Stimulated activated naive B cell treated with anti-CD40 and anti-IgM and Interleukin-4, amounts not matched to agents 10 μg/mL and 1 μg/mL and 100 μg/mL, for 72 hours (primary cell): ENCODE results near the gene TLR8.

ENCODE experiments used
- ATAC-seq, 2 donors: fragments of 150-1000 bp; cut with Tn5 transposase; replicated peaks; 2 replicates each; pipeline ENCODE4 v1.10.0; 2021; ENCODE audit warnings: moderate library complexity in 1 of 2
- DNase-seq: peaks from one replicate; pipeline ENCODE4 v3.0.0; 2021
- H3K27ac Mint-ChIP-seq: one replicate; pipeline ENCODE4 v1.8.0; 2022; ENCODE audit warnings: mild to moderate bottlenecking, mixed read lengths
- H3K27me3 Mint-ChIP-seq, 2 donors: one replicate each; pipeline ENCODE4 v1.8.0; 2022; ENCODE audit warnings: mixed read lengths in 2 of 2
- H3K36me3 Mint-ChIP-seq, 2 donors: one replicate each; pipeline ENCODE4 v1.8.0; 2022; ENCODE audit warnings: mixed read lengths in 2 of 2, mild to moderate bottlenecking in 1 of 2
- H3K4me1 Mint-ChIP-seq, 2 donors: one replicate each; pipeline ENCODE4 v1.8.0; 2022; ENCODE audit warnings: mixed read lengths in 2 of 2, mild to moderate bottlenecking in 1 of 2
- H3K4me3 Mint-ChIP-seq, 2 donors: one replicate each; pipeline ENCODE4 v1.8.0; 2022; ENCODE audit warnings: mild to moderate bottlenecking in 2 of 2, mixed read lengths in 2 of 2, moderate library complexity in 1 of 2
- H3K9me3 Mint-ChIP-seq, 2 donors: one replicate each; pipeline ENCODE4 v1.8.0; 2022; ENCODE audit warnings: mixed read lengths in 2 of 2, mild to moderate bottlenecking in 1 of 2

The TLR8 gene

DNA sequence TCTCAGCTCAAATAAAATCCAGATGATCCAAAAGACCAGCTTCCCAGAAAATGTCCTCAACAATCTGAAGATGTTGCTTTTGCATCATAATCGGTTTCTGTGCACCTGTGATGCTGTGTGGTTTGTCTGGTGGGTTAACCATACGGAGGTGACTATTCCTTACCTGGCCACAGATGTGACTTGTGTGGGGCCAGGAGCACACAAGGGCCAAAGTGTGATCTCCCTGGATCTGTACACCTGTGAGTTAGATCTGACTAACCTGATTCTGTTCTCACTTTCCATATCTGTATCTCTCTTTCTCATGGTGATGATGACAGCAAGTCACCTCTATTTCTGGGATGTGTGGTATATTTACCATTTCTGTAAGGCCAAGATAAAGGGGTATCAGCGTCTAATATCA lies 18.7 kb upstream of the TLR8 start:
- Mint-ChIP-seq H3K4me1 (peaks cover 16 to 37% of the 10 kb centered on the region in 2 donors), H3K9me3 (no peaks in the 10 kb centered on the region), H3K27ac (no peak overlapping the region), H3K4me3 (no peak overlapping the region), H3K36me3 (peaks cover 7 to 17% of the 10 kb centered on the region in 2 donors), H3K27me3 (peaks cover 0 to 6% of the 10 kb centered on the region in 2 donors)
- DNase-seq, result no peak
- no peak for ATAC-seq

DNA sequence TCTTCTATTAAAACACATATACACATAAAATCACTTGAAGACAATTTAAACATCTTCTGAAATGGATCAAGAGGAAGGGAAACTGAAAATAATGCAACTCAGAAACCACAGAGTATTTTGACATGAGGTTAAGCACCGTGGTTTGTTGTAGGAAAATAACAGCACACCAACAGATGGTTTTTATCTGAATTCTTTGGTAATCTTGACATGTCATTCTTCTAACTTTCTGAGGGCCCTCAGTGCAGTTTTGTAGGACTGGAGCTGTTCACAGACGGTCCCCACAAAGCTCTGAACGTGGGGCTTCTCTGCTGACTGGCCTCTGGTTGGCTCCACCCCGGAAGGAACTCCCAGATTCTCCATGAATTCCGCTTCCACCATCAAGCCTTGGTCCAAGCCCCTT lies 16.0 kb upstream of the TLR8 start:
- ATAC-seq, result peak; percentile 68 to 74
- no peak for DNase-seq
- no peaks in the 10 kb centered on the region for H3K27me3 Mint-ChIP-seq
- H3K9me3 Mint-ChIP-seq, result no peaks in the 10 kb centered on the region
- peaks cover 20 to 47% of the 10 kb centered on the region in 2 donors for H3K4me1 Mint-ChIP-seq
- H3K27ac Mint-ChIP-seq, result peak overlapping the region; percentile 89
- peaks cover 7 to 10% of the 10 kb centered on the region in 2 donors for H3K36me3 Mint-ChIP-seq
- peak overlapping the region; percentile 21 to 50 for H3K4me3 Mint-ChIP-seq

DNA sequence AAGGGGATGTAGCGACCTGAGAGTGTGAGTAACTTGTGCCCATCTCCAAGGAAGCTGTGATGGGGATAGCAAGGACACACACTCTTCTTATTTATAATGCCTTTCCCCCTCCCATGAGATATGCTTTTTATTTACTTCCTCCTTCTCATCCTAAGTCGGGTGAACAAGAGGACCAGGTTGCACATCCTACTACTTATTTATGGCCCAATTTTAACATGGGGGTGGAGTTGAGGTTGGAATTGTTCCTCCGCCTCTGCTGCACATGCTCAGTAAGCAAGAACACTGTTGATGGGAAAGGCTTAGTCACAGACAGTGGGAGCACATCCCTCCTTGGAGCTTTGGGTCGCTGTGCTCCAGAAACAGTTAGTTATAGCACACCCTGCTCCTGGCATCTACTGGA lies 15.2 kb upstream of the TLR8 start:
- H3K27me3 Mint-ChIP-seq, result no peaks in the 10 kb centered on the region
- H3K27ac Mint-ChIP-seq, result peak overlapping the region; percentile 89
- peaks cover 4 to 5% of the 10 kb centered on the region in 2 donors for H3K36me3 Mint-ChIP-seq
- ATAC-seq (no peak), DNase-seq (no peak)
- no peak overlapping the region for H3K4me3 Mint-ChIP-seq
- no peaks in the 10 kb centered on the region for H3K9me3 Mint-ChIP-seq
- peaks cover 20 to 47% of the 10 kb centered on the region in 2 donors for H3K4me1 Mint-ChIP-seq

DNA sequence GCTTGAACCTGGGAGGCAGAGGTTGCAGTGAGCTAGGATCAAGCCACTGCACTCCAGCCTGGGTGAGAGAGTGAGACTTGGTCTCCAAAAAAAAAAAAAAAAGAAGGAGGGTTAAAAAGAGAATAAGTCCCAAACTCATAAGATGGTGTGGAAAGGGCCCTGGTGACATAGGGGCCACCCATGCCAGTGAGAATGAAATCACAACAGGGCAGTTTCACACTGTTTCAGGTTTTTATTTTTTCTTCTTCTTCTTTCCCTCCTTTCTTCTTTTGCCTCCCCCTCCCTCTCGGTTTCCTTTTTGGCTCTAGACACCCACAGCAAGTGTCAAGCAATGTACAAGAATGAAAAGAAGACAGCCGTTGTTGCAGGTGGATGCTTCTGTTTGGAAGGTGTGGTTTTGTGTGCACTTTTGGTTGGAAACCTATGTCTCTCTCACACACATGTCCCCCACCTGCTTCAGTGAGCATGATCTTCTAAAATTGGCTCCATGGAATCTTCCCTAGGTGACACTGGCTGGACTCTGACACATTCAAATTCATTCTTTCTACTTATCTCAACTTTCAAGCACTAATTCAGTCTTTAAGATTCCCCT lies 14.4 kb upstream of the TLR8 start:
- Mint-ChIP-seq H3K27ac (peak overlapping the region; percentile 66), H3K36me3 (no peaks in the 10 kb centered on the region), H3K4me1 (peaks cover 20 to 47% of the 10 kb centered on the region in 2 donors), H3K4me3 (peak overlapping the region; percentile 14 to 33), H3K27me3 (peaks cover 0 to 5% of the 10 kb centered on the region in 2 donors), H3K9me3 (no peaks in the 10 kb centered on the region)
- ATAC-seq, result peak; percentile 55 to 67
- no peak for DNase-seq

DNA sequence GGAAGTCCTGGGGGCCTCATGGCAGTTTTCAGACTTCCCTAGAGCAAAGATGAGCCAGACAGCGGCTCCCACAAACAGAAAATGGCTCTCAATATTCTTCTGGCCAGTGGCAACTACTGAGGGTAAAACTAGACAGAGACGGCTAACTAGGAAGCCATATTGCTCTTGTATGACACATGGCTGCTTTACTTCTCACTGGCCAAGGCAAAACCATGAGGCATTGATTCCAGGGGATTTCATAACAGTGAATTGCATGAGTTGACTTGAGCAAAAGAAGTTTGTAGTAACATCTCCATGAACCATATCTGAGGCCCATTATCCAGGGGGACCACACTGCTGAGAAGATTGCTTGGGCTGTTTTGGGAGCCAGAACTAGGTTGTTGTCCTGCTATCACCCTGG lies 13.7 kb upstream of the TLR8 start:
- DNase-seq (no peak), ATAC-seq (no peak)
- peaks cover 20 to 47% of the 10 kb centered on the region in 2 donors for H3K4me1 Mint-ChIP-seq
- H3K27ac Mint-ChIP-seq, result peak overlapping the region; percentile 20
- peaks cover 0 to 6% of the 10 kb centered on the region in 2 donors for H3K27me3 Mint-ChIP-seq
- no peak overlapping the region for H3K4me3 Mint-ChIP-seq
- H3K36me3 Mint-ChIP-seq, result no peaks in the 10 kb centered on the region
- no peaks in the 10 kb centered on the region for H3K9me3 Mint-ChIP-seq

DNA sequence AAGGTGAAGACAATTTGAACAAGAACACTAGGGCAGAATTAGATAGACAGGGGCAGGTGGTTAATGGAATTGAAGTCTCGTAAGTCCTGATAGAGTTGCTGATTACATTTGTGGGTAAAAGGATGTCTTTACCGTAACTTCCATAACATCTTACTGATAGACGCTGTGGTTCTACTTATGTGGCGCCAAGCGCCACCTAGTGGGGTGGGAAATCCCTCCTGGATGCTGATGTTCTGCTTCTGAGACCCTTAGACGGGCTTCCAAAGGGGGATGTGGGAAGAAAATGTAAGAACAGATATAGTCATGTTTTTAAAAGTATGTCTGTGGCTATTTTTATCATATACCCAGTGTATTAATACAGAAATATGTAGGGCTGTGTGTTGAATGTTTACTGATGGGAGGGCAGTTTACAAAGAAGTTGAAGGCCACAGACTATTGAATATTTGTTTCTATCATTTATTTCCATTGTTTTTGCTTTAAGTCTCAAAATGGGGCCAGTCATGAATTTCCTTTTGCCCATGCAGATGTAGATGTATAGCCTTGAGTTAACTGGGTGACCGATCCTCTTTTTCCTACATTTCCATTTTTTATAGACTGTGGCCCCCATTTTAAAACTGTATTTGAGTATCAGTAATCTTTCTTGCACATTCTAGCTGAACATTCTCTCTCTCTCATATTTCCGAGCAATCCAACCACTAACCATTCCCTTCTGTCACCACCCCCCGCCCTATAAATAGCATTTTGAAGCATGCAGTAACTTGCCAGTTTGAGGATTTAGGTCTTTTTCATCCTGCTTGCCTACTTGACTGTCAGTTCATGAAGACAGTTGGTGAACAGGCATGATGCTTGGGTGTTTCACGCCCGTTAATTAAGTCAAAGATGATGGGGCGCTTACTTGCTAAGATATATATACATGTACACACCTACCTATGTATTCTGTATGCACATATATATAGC lies 12.1 kb upstream of the TLR8 start:
- peaks cover 0 to 13% of the 10 kb centered on the region in 2 donors for H3K27me3 Mint-ChIP-seq
- H3K27ac Mint-ChIP-seq, result no peak overlapping the region
- DNase-seq, result peak; percentile 11
- peaks cover 20 to 47% of the 10 kb centered on the region in 2 donors for H3K4me1 Mint-ChIP-seq
- no peaks in the 10 kb centered on the region for H3K9me3 Mint-ChIP-seq
- no peak overlapping the region for H3K4me3 Mint-ChIP-seq
- ATAC-seq, result peak; percentile 45
- no peaks in the 10 kb centered on the region for H3K36me3 Mint-ChIP-seq

DNA sequence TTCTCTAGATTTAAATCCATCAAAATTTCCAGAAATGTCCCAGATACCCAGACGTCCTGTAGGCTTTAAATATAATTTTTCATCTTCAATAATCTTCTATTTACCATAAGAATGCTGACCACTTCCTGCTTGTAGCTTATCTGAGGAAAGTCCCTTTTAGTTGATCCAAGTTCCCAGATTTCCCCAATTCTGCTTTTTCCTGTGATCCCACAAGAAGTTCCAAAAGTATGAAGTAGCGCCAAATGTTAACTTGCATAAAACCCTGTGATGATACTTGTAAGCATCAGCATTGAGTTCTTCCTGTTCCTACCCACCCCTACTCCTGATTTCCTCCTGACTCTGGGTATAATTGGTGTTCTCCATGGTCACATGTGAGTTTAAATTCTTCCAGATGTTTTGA lies 10.6 kb upstream of the TLR8 start:
- Mint-ChIP-seq H3K27me3 (peaks cover 0 to 23% of the 10 kb centered on the region in 2 donors), H3K4me3 (no peak overlapping the region), H3K27ac (no peak overlapping the region), H3K4me1 (peaks cover 18 to 35% of the 10 kb centered on the region in 2 donors), H3K9me3 (no peaks in the 10 kb centered on the region), H3K36me3 (no peaks in the 10 kb centered on the region)
- ATAC-seq, result no peak
- no peak for DNase-seq

DNA sequence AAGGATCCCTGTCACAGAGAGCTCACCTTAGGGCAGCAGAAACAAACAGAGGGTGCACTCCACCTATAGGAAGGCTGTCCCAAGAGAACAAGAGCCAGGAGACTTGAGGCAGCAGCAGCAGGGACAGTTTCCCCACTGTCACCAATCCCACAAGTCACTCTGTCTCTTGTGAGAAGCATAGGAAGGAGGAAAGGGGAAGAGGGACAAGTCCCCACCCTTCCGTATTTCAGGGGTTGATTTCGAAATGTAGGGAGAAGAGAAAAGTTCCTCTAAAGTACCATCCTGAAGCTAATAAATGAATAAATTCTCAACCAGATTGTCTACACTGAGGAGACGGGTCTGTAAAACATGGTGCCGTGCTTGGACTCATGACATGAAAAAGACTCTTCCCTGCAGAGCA lies 9.5 kb upstream of the TLR8 start:
- Mint-ChIP-seq H3K36me3 (no peaks in the 10 kb centered on the region), H3K4me1 (peaks cover 14 to 33% of the 10 kb centered on the region in 2 donors), H3K9me3 (no peaks in the 10 kb centered on the region), H3K27ac (no peak overlapping the region), H3K4me3 (no peak overlapping the region), H3K27me3 (peaks cover 0 to 28% of the 10 kb centered on the region in 2 donors)
- no peak for DNase-seq
- ATAC-seq, result no peak

DNA sequence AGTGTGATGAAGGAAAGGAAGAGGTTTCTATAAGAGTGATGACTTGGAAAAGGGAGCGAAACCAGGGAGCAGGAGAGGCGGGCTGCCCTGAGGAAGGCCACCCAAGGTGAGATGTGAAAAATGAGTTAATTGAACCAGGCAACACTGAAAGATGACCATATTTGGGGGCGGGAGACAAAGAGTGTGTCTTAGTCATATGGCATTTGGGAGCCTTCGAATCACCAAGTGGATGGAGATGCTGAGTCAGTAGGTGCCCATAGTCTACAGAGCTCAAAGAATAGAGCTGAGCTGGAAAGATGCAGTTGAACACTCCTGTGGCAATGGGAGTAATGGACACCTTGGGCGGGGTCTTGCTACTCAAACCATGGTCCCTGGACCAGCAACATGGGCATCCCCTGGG lies 8.3 kb upstream of the TLR8 start:
- peaks cover 12 to 23% of the 10 kb centered on the region in 2 donors for H3K4me1 Mint-ChIP-seq
- no peaks in the 10 kb centered on the region for H3K9me3 Mint-ChIP-seq
- DNase-seq (no peak), ATAC-seq (no peak)
- peaks cover 0 to 37% of the 10 kb centered on the region in 2 donors for H3K27me3 Mint-ChIP-seq
- H3K4me3 Mint-ChIP-seq, result no peak overlapping the region
- H3K27ac Mint-ChIP-seq, result no peak overlapping the region
- no peaks in the 10 kb centered on the region for H3K36me3 Mint-ChIP-seq

DNA sequence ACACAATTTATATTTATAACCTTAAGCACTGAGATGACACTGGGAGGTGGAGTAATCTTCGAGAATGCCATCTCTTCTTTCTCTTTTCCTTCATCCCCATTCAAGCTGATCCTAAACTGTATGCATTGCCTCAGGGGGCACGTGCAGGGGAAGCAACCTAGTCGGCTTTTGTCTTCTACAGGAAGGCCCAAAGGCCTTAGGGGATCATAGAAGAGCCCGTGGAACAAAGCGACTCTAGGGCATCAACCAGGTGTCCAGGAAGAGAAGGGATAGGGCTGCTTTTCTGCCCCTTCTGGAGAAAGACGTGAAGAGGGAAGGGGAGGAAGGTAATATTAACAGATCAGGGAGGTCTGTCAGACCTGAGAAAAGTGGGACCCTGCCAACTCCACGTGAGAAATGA lies 6.9 kb upstream of the TLR8 start:
- Mint-ChIP-seq H3K36me3 (no peaks in the 10 kb centered on the region), H3K27ac (no peak overlapping the region), H3K27me3 (peaks cover 0 to 42% of the 10 kb centered on the region in 2 donors), H3K4me3 (no peak overlapping the region), H3K4me1 (peaks cover 9 to 10% of the 10 kb centered on the region in 2 donors), H3K9me3 (no peaks in the 10 kb centered on the region)
- ATAC-seq, result no peak
- DNase-seq, result no peak

DNA sequence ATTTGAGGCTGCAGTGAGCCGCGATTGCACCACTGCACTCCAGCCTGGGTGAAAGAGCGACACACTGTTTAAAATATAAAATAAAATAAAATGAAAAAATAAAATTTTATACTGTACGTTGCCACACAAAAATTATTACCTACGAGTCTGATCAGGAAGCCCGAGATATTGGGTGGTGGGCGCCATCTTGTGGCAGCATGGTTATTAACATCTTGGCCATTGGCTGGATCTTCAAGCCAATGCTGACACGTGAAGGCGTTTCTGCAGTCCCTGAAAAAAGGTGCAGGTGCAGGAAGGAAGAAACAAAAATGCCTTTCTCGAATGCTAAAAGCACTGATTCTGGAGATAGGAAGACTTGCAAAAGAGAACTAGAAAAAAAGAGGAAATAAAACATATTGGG lies 4.9 kb upstream of the TLR8 start:
- DNase-seq, result peak; percentile 42
- Mint-ChIP-seq H3K4me1 (peaks cover 8 to 9% of the 10 kb centered on the region in 2 donors), H3K9me3 (no peaks in the 10 kb centered on the region), H3K27ac (no peak overlapping the region), H3K27me3 (peaks cover 0 to 42% of the 10 kb centered on the region in 2 donors), H3K4me3 (no peak overlapping the region), H3K36me3 (no peaks in the 10 kb centered on the region)
- ATAC-seq, result peak; percentile 52 to 67

DNA sequence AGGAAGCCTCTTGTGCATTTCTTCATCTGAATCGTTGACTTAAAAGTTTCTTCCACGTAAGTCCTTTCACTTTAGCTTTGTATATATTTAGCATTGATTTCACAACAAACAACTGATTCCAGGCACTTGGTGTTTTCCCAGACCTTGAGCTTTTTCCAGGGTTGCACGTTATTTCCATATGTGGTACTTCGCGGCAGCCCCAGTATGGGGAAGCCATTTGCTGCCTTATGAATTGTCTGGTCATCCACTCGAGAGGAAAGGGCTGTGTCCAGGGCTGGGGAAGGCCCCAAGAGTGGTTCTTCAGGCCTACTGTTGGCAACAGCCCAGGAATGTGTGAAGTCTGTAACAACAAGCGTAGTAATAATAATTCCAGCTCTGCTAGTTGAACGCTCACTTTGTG lies 2.8 kb upstream of the TLR8 start:
- peaks cover 0 to 30% of the 10 kb centered on the region in 2 donors for H3K27me3 Mint-ChIP-seq
- no peaks in the 10 kb centered on the region for H3K9me3 Mint-ChIP-seq
- H3K4me1 Mint-ChIP-seq, result peaks cover 7 to 8% of the 10 kb centered on the region in 2 donors
- ATAC-seq, result no peak
- no peak overlapping the region for H3K27ac Mint-ChIP-seq
- no peak overlapping the region for H3K4me3 Mint-ChIP-seq
- DNase-seq, result no peak
- H3K36me3 Mint-ChIP-seq, result no peaks in the 10 kb centered on the region

DNA sequence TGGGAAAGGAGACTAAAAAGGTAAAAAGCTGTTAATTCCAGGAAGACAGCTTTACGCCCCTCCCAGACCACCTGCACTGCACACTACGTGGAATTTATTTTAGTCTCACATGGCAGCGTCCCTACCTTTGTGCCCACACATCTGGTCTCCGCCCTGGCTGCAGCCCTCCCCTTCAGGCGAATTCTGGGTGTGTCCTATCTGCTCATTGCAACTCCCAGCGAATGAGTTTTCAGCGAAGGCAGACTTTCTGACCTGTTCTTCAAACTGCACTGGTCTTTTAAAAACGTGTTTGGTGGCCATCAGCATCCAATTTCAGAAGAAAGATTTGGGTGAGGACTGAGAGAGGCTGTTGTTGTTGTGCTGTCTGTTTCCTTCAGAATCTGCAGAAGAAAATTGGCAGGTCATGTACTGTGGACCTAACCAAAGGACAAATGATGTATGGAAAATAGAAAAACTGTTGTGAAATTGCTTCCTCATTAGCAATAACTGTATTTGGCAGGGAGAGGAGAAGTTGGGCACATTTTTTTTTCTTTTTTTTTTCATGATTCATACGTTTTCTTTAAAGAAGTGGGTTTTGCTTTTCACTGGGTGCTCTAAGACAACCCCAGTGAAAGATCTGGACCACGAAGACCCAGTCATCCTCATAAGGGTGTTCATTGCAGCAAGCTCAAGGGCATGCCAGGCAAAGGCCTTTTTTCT lies 4.2 kb downstream of the TLR8 start:
- ATAC-seq, result peak; percentile 20 to 21
- Mint-ChIP-seq H3K27ac (no peak overlapping the region), H3K27me3 (peaks cover 0 to 13% of the 10 kb centered on the region in 2 donors), H3K4me1 (peaks cover 3 to 19% of the 10 kb centered on the region in 2 donors), H3K9me3 (no peaks in the 10 kb centered on the region), H3K36me3 (no peaks in the 10 kb centered on the region), H3K4me3 (no peak overlapping the region)
- no peak for DNase-seq

DNA sequence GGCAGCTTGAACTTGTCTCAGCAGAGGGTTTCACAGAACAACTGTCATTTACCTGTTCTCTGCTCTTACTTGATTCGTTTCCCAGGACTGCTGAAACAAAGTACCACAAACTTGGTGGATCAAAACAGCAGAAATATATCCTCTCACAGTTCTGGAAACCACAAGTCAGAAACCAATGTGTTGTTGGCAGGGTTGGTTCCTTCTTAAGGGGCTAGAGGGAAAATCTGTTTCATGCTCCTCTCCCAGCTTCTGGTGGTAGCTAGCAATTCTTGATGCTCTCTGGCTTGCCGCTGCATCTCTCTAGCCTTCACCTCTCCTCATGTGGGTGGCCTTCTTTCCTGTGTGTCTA lies 4.7 kb downstream of the TLR8 start:
- Mint-ChIP-seq H3K27ac (no peak overlapping the region), H3K36me3 (no peaks in the 10 kb centered on the region), H3K27me3 (peaks cover 0 to 18% of the 10 kb centered on the region in 2 donors), H3K4me1 (peaks cover 3 to 19% of the 10 kb centered on the region in 2 donors), H3K9me3 (no peaks in the 10 kb centered on the region), H3K4me3 (no peak overlapping the region)
- no peak for DNase-seq
- ATAC-seq, result peak in 1 of 2 donors; percentile 23
